Choroid plexus epithelial cell (primary cell): ENCODE measurements around the gene DHX30.

ENCODE experiments used
- DNase-seq: peaks from one replicate; pipeline ENCODE4 v3.0.0-alpha.2; 2010; ENCODE audit warnings: low read depth
- H3K4me3 ChIP-seq: 2 replicates; pipeline ENCODE4 v1.5.1; 2011; ENCODE audit warnings: low read depth, mild to moderate bottlenecking, control low read depth, low read length, moderate library complexity
- TF ChIP-seq, protein P1 (sequence below): conservative IDR thresholded peaks from 2 replicates; pipeline ENCODE4 v1.5.1; 2011; ENCODE audit warnings: low read depth, mild to moderate bottlenecking, control low read depth, inconsistent platforms, low read length, moderate library complexity

DHX30 gene

DNA sequence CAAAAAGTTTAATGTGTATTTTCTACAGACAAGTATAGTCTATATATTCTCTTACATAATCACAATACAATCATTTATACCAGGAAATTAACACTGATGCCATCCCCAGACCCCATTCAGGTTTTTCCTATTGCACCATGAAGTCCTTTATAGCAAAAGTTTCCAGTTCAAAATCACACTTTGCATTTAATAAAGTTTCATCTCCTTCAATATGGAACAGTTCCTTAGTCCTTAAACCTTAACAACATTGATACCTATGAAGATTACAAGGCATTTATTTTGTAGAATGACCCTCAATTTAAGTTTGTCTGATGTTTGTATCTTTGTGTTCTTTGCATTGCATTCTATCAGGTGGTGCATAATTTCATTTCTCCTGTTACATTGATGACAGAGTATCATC, 19.3 kb upstream of the DHX30 start:
- no peak overlapping the region for H3K4me3 ChIP-seq
- TF ChIP-seq, protein P1, sequence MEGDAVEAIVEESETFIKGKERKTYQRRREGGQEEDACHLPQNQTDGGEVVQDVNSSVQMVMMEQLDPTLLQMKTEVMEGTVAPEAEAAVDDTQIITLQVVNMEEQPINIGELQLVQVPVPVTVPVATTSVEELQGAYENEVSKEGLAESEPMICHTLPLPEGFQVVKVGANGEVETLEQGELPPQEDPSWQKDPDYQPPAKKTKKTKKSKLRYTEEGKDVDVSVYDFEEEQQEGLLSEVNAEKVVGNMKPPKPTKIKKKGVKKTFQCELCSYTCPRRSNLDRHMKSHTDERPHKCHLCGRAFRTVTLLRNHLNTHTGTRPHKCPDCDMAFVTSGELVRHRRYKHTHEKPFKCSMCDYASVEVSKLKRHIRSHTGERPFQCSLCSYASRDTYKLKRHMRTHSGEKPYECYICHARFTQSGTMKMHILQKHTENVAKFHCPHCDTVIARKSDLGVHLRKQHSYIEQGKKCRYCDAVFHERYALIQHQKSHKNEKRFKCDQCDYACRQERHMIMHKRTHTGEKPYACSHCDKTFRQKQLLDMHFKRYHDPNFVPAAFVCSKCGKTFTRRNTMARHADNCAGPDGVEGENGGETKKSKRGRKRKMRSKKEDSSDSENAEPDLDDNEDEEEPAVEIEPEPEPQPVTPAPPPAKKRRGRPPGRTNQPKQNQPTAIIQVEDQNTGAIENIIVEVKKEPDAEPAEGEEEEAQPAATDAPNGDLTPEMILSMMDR: no peak
- DNase-seq: no peak

DNA sequence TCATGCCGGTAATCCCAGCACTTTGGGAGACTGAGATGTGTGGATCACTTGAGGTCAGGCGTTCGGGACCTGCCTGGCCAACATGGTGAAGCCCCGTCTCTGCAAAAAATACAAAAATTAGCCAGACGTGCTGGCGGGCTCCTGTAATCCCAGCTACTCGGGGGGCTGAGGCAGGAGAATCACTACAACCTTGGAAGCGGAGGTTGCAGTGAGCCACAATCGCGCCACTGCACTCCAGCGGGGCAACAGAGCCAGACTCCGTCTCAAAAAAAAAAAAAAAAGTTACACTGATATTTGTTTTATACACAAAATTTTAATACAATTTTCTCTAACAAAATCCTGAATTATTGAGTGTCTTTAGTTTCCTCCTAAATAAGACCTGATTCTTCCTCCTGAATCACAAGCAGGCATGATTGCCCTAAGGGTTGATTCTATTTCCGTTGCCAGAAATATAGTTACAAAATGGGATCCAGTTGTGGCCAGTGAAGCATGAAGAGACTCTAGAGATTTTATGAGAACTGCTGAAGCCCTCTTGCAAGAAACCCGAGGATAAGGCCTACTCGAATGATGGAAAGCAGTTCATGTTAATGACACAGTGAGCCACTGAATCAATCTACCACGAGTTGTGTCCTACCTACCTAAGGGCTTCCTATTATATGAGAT, 11.6 kb upstream of the DHX30 start:
- DNase-seq: no peak
- H3K4me3 ChIP-seq: no peak overlapping the region

DNA sequence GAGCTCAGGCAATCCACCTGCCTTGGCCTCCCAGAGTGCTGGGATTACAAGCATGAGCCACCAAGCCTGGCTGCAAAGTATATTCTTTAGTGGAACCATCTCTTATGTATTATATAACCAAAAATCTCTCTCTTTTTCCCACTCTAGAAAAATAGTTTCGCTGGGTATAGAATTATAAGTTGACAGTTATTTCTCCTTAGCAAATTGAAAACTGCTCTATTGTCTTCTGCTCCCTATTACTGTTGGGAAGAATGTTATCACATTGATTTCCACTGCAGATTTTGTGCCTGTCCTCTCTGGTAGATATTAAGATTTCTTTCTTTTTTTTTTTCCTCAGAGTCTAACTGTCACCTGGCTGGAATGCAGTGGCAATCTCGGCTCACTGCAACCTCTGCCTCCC, 10.2 kb upstream of the DHX30 start:
- TF ChIP-seq, protein P1: no peak
- no peak overlapping the region for H3K4me3 ChIP-seq
- DNase-seq: no peak

More for the DNA sequence above, 11.6 kb upstream of the DHX30 start:
- TF ChIP-seq, protein P1: no peak

DNA sequence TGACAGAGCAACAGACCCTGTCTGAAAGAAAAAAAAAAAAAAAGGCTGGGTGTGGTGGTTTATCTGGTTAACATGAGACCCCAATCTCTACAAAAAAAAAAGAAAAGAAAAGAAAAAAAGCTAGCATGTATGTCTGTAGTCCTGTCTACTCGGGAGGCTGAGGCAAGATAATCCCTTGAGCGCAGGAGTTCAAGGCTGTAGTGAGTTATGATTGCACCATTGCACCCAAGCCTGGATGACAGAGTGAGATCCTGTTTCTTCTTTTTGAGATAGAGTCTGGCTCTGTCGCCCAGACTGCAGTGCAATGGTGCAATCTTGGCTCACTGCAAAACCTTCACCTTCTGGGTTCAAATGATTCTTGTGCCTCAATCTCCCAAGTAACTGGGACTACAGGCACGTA, 8.4 kb upstream of the DHX30 start:
- DNase-seq: no peak
- TF ChIP-seq, protein P1: no peak

DNA sequence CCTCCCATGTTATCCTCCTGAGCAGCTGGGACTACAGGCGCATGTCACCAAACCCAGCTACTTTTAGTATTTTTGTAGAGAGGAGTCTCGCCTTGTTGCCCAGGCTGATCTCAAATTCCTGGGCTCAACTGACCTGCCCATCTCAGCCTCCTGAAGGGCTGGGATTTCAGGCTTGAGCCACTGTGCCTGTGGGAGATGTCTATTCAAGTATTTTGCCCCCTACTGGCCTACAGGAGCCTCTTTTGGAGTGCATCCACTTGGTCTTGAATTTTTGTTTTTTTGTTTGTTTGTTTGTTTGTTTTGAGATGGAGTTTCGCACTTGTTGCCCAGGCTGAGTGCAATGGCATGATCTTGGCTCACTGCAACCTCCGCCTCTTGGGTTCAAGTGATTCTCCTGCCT, 3.2 kb upstream of the DHX30 start:
- DNase-seq: peak; percentile 29
- TF ChIP-seq, protein P1: peak; percentile 60

More for the DNA sequence above, 8.4 kb upstream of the DHX30 start:
- no peak overlapping the region for H3K4me3 ChIP-seq

DNA sequence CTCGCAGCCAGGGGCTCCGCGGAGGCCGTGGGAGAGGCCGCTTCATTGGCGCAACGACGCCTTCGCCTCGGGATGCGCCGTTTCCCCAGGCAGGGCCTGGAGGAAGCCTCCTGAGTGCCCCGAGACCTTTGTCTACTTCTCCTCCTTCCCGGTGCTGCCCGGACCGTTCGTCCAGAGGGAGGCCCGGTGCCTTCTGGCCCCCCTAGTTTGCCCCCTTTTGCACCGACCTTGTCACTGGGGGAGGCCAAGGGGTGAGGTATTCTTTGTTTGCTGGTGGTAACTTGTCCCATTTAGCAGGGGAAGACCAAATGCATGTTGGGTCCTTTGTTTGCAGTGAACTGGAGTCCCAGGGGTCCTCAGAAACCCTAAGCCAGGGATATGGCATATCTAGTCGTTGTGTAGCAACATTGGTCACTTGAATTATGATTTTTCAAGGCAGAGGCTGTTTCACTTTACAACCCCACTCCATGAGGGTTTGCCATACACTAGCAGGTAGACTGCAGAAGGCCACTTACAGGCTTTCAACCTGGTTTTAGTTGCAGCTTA, 615 bp downstream of the DHX30 start:
- peak; percentile 19 for DNase-seq
- TF ChIP-seq, protein P1: no peak
- peak overlapping the region; percentile 82 for H3K4me3 ChIP-seq

More for the DNA sequence above, 3.2 kb upstream of the DHX30 start:
- H3K4me3 ChIP-seq: no peak overlapping the region

DNA sequence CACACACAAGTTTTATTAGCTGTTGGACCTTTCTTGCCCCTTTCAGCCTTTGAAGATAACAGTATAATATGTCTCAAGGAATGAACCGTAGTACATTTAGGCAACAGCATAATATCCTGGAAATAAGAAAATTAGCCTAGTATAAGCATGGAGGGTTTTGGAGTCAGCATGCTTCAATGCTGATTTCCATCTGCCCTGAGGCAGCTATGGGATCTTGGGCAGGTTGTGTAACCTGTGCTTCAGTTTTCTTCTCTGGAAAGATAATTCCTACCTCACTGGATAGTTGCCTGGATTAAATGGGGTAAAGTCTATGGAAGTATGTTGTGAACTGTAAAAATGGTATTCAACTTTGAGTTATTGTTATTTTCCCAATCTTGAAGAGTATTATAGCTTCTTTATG, 1.6 kb downstream of the DHX30 start:
- TF ChIP-seq, protein P1: no peak
- H3K4me3 ChIP-seq: no peak overlapping the region
- DNase-seq: no peak
